Stomach (tissue), 9 donors: ENCODE data around the gene PTGIR. TPM values are rescaled to one million over a fixed set of nuclear protein-coding genes. Genes with fewer than 3 reads are reported as not detected.

ENCODE experiments used
- DNase-seq, 2 donors: peaks; one replicate each; pipeline versions ENCODE4 v3.0.0 to v3.0.0-alpha.2; 2013 to 2019
- H3K27ac ChIP-seq, 5 donors: fragments of 200-600 bp in 4 of 5; sonication (generic) in 4 of 5; one replicate each; pipeline ENCODE4 v1.5.1; 2013 to 2019; ENCODE audit warnings: mild to moderate bottlenecking in 1 of 5, moderate library complexity in 1 of 5
- H3K27me3 ChIP-seq, 3 donors: fragments of 200-600 bp; sonication (generic); one replicate each; pipeline ENCODE4 v1.5.1; 2017 to 2019; ENCODE audit warnings: mixed run types in 1 of 3
- H3K36me3 ChIP-seq, 4 donors: fragments of 200-600 bp; sonication (generic); 1 replicate in 3 of 4; 2 replicates in 1 of 4; pipeline ENCODE4 v1.5.1; 2016 to 2019
- H3K4me1 ChIP-seq, 4 donors: fragments of 200-600 bp; sonication (generic); one replicate each; pipeline ENCODE4 v1.5.1; 2016 to 2019
- H3K4me3 ChIP-seq, 4 donors: fragments of 200-600 bp; sonication (generic) in 3 of 4; one replicate each; pipeline ENCODE4 v1.5.1; 2016 to 2019; ENCODE audit warnings: mild to moderate bottlenecking in 1 of 4
- H3K9me3 ChIP-seq, 4 donors: fragments of 200-600 bp; sonication (generic); one replicate each; pipeline ENCODE4 v1.5.1; 2016 to 2019
- EP300 ChIP-seq: sonication (generic); formaldehyde crosslinking; IDR thresholded peaks from one replicate; pipeline ENCODE4 v1.6.1; 2017; ENCODE audit warnings: antibody characterized with exemption
- POLR2A ChIP-seq, 4 donors: fragments of 450-650 bp; IDR thresholded peaks; one replicate each; pipeline ENCODE4 v1.6.1; 2016; ENCODE audit warnings: antibody characterized with exemption in 4 of 4, control low read depth in 2 of 4, mild to moderate bottlenecking in 1 of 4, moderate library complexity in 1 of 4
- POLR2AphosphoS5 ChIP-seq, 3 donors: sonication (generic); formaldehyde crosslinking; IDR thresholded peaks; one replicate each; pipeline ENCODE4 v1.6.1; 2016; ENCODE audit warnings: antibody characterized with exemption in 3 of 3
- WGBS, 5 donors: extraction: QIAGEN DNeasy Blood & Tissue Kit in 3 of 5; methylation state at CpG; one replicate each; pipeline versions ENCODE4 v1.1.5 to v1.1.7; 2013 to 2018; 5-methylcytosine and 5-hydroxymethylcytosine counted together
- intact Hi-C: fragments of 100-400 bp; cut with DNase I; formaldehyde crosslinking; loops from one replicate; pipeline ENCODE4 v1.15.1; 2023; ENCODE audit warnings: low total_unique reads
- polyA plus RNA-seq, 3 donors: library from polyadenylated mRNA; stranded (reverse); fragments of 200-250 nt; gene quantifications; one replicate each; pipeline ENCODE4 v1.2.3, GENCODE V29; 2013
- total RNA-seq, 5 donors: library from RNA; depleted of rRNA; stranded (reverse); fragments of >200 nt; gene quantifications; one replicate each; pipeline versions ENCODE4 v1.1.0 to v1.2.3, GENCODE V29; 2014 to 2016
- TF ChIP-seq, protein P1 (sequence below), 7 experiments: fragments of 450-650 bp in 4 of 7; fragments of 200-600 bp in 3 of 7; sonication (generic) in 3 of 7; IDR thresholded peaks; one replicate each; pipeline ENCODE4 v1.5.1; 2016 to 2019; ENCODE audit warnings: antibody characterized with exemption in 7 of 7, control low read depth in 2 of 7, mild to moderate bottlenecking in 1 of 7
- donor health status: healthy with polysubstance abuse.
- donor health status: Bipolar disorder and iron deficiency.
- donor health status: healthy.

PTGIR gene
- total and polyA plus RNA-seq, 8 donors: 1.6 to 6.7 (median 1.8) TPM; not detected in 2

- Histone ChIP-seq H3K27ac (no peak overlapping the region), H3K9me3 (no peaks in the 10 kb centered on the region), H3K27me3 (no peaks in the 10 kb centered on the region), H3K4me3 (no peak overlapping the region), H3K36me3 (no peaks in the 10 kb centered on the region), H3K4me1 (no peaks in the 10 kb centered on the region)
- DNase-seq: no peak
- TF ChIP-seq, protein P1, sequence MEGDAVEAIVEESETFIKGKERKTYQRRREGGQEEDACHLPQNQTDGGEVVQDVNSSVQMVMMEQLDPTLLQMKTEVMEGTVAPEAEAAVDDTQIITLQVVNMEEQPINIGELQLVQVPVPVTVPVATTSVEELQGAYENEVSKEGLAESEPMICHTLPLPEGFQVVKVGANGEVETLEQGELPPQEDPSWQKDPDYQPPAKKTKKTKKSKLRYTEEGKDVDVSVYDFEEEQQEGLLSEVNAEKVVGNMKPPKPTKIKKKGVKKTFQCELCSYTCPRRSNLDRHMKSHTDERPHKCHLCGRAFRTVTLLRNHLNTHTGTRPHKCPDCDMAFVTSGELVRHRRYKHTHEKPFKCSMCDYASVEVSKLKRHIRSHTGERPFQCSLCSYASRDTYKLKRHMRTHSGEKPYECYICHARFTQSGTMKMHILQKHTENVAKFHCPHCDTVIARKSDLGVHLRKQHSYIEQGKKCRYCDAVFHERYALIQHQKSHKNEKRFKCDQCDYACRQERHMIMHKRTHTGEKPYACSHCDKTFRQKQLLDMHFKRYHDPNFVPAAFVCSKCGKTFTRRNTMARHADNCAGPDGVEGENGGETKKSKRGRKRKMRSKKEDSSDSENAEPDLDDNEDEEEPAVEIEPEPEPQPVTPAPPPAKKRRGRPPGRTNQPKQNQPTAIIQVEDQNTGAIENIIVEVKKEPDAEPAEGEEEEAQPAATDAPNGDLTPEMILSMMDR (IDR thresholded peaks at IDR 0.05): no peak
- TF ChIP-seq POLR2AphosphoS5 (IDR thresholded peaks at IDR 0.05) (no peak), EP300 (no peak), POLR2A (IDR thresholded peaks at IDR 0.05) (no peak)
- WGBS, 5 donors: 93 to 99% (median 95%) methylated on average over 4 of the region's 4 CpGs
- intact Hi-C loops: no loop called here
Observed at GRCh38 chr19:46591254-46591653, 33.6 kb downstream of the PTGIR start.

DNA sequence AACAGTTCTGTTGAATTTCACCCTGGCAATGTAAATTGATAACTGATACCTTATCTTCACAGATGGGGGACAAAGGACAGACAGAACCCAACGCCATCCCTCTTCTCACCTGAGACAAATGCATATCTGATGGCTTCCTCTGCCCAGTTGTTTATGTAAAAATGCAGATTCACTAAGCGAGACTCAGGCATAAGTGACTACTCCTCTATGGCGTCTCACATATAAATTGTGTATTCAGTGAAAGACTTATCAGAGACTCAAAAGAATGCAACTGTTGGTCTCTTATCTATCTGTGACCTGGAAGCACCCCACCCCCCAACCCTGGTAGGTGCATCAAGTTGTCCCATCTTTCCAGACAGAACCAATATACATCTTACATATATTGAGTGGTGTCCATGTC lies 37.0 kb downstream of the PTGIR start:
- Histone ChIP-seq H3K36me3 (no peaks in the 10 kb centered on the region), H3K27ac (no peak overlapping the region), H3K4me3 (no peak overlapping the region), H3K4me1 (no peaks in the 10 kb centered on the region), H3K9me3 (no peaks in the 10 kb centered on the region), H3K27me3 (no peaks in the 10 kb centered on the region)
- TF ChIP-seq, protein P1 (IDR thresholded peaks at IDR 0.05): no peak
- DNase-seq: no peak
- 59 to 76% (median 70%) methylated on average over 3 of the region's 3 CpGs for WGBS, 5 donors
- intact Hi-C loops: no loop called here

- no peak for DNase-seq
- Histone ChIP-seq H3K4me3 (no peak overlapping the region), H3K36me3 (no peaks in the 10 kb centered on the region), H3K9me3 (no peaks in the 10 kb centered on the region), H3K4me1 (no peaks in the 10 kb centered on the region), H3K27me3 (no peaks in the 10 kb centered on the region), H3K27ac (no peak overlapping the region)
- intact Hi-C loops: no loop called here
- TF ChIP-seq EP300 (no peak), POLR2AphosphoS5 (IDR thresholded peaks at IDR 0.05) (no peak), POLR2A (IDR thresholded peaks at IDR 0.05) (no peak)
- TF ChIP-seq, protein P1 (IDR thresholded peaks at IDR 0.05): no peak
- WGBS, 5 donors: 29 to 60% (median 35%) methylated on average over 4 of the region's 4 CpGs
Observed at GRCh38 chr19:46586294-46586693, 38.6 kb downstream of the PTGIR start.

DNA sequence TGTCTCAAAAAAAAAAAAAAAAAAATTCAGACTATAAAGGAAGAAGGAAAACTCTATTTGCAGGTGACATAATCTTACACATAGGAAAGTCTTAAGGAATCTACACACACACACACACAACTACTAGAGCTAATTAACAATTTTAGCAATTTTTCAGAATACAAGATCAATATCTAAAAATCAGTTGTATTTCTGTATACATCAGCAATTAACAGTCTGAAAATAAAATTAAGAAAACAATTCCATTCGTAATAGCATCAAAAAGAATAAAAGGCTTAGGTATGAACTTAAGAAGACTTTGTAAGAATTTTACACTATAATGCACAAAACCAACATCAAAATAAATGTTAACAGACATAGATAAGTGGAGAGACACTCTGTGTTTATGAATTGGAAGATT lies 39.4 kb downstream of the PTGIR start:
- Histone ChIP-seq H3K27ac (no peak overlapping the region), H3K4me3 (no peak overlapping the region), H3K36me3 (no peaks in the 10 kb centered on the region), H3K4me1 (no peaks in the 10 kb centered on the region), H3K27me3 (no peaks in the 10 kb centered on the region), H3K9me3 (no peaks in the 10 kb centered on the region)
- no peak for DNase-seq
- 88 to 100% (median 93%) methylated on average over 1 of the region's 1 CpG for WGBS, 5 donors
- intact Hi-C loops: no loop called here
- TF ChIP-seq POLR2A (IDR thresholded peaks at IDR 0.05) (no peak), POLR2AphosphoS5 (IDR thresholded peaks at IDR 0.05) (no peak), EP300 (no peak)
- TF ChIP-seq, protein P1 (IDR thresholded peaks at IDR 0.05): no peak
